RWPE1 (cell line): ENCODE data around the gene LMBRD2.

Experiments
- CTCF ChIA-PET: fragments of 350-600 bp; sonication (Branson Sonifier 250); formaldehyde crosslinking; extraction: SDS; loops from one replicate; lab custom pipeline; 2021; lab: Yijun Ruan, JAX
- POLR2A ChIA-PET: fragments of 400-600 bp; formaldehyde crosslinking; extraction: SDS; loops from one replicate; lab custom pipeline; 2020; ENCODE audit warnings: antibody characterized with exemption; ENCODE audit not compliant: low non-redundant PET; lab: Yijun Ruan, JAX
- DNase-seq: peaks from one replicate; pipeline ENCODE4 v3.0.0; 2012; ENCODE audit warnings: low spot score
- H3K27ac ChIP-seq: fragments of 450-650 bp; 2 replicates; pipeline ENCODE4 v1.5.1; 2017
- TF ChIP-seq, protein P1 (sequence below): fragments of 450-650 bp; conservative IDR thresholded peaks from 2 replicates; pipeline ENCODE4 v1.5.1; 2017; ENCODE audit warnings: low read depth, mild to moderate bottlenecking

LMBRD2 gene

DNA sequence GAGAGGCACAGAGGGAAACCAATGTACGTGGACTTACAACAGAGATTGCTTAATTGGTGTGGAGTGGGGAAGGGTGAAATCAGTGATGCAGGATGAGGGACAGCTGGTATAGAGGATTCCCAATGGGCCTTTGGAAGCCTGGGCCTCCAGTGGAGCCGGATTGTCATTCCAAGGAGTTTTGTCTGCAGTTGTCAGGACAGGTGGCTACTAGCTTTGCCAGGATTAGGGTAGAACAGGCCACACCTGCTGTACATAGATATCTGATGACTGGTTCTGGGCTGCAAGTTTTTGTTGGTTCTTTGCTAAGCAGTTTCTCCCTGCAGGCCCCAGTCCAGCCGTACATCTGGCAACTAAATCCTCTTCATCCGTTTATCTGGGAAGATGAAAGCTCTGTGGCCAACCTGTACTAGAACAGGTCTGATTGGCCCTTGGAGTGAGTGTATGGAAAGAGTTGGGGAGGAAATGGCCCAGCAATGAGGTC is 4.5 kb upstream of the LMBRD2 start:
- TF ChIP-seq, protein P1, sequence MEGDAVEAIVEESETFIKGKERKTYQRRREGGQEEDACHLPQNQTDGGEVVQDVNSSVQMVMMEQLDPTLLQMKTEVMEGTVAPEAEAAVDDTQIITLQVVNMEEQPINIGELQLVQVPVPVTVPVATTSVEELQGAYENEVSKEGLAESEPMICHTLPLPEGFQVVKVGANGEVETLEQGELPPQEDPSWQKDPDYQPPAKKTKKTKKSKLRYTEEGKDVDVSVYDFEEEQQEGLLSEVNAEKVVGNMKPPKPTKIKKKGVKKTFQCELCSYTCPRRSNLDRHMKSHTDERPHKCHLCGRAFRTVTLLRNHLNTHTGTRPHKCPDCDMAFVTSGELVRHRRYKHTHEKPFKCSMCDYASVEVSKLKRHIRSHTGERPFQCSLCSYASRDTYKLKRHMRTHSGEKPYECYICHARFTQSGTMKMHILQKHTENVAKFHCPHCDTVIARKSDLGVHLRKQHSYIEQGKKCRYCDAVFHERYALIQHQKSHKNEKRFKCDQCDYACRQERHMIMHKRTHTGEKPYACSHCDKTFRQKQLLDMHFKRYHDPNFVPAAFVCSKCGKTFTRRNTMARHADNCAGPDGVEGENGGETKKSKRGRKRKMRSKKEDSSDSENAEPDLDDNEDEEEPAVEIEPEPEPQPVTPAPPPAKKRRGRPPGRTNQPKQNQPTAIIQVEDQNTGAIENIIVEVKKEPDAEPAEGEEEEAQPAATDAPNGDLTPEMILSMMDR = no peak
- peak; percentile 88 for DNase-seq
- CTCF ChIA-PET = no interaction called here
- H3K27ac ChIP-seq = peak overlapping the region; percentile 75
- POLR2A ChIA-PET = no interaction called here

DNA sequence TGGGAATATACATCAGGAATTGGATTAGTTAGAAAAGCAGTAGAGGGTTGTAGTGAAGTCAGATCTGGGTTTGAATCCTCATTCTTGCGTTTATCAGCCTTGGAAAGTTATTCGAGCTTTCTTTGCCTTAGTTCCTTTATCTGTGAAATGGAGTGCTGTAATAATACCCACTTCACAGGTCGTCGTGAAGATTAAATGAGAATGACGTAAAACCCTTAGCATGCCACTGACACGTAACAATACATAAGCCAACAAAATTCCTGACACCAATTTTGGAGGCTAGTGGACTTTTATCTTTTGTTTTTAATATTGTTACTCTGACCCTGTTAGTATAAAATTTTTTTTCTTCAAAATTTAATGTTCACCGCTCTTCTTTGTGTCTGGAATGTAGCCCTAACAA is 3.6 kb upstream of the LMBRD2 start:
- no peak for DNase-seq
- no peak overlapping the region for H3K27ac ChIP-seq
- ChIA-PET CTCF (no interaction called here), POLR2A (no interaction called here)
- TF ChIP-seq, protein P1 = no peak

DNA sequence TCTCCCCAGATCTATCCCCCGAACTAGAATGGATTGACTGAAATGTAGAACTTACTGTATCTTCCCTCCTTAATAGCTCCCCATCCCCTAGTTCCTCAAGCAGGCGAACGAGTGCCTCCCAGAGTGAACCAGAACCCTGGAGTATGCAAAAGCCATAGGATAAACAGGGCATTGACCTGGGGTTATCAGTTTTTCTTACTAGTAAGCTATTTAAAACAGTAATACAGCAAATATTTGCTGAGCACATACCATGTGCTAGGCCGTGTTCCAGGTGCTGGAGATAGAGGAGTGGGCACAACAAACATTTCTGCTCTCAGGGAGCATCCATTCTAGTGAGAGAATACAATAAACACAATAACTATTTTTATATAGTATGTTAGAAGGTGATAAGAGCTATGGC is 2.0 kb upstream of the LMBRD2 start:
- TF ChIP-seq, protein P1 = no peak
- ChIA-PET POLR2A (no interaction called here), CTCF (interaction anchor here (0.6 kb wide), 1 partner anchor 150 kb away, joined by 3 read pairs; no protein-coding TSS in a partner anchor)
- no peak for DNase-seq
- no peak overlapping the region for H3K27ac ChIP-seq

DNA sequence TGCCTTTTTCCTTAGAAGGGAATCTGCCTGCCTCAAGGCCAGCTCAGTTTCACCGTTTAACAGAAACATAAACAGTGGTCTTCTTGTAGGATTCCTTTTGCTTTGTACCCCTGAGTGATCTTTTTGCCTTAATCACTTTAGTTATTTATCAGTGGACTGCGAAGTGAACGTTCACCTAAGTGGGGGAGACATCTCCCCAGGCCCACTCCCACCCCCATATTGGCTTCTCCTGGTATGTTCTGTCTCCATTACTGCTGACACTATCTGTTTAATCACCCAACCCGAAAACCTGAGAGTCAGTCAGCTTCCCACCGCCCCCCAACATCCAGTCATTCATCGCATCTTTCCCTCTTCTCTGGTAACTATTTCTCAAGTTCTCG is 1.6 kb upstream of the LMBRD2 start:
- CTCF ChIA-PET = interaction anchor here (0.6 to 0.7 kb wide), 2 partner anchors 150 to 543 kb away, joined by 3 read pairs; no protein-coding TSS in a partner anchor
- no peak overlapping the region for H3K27ac ChIP-seq
- DNase-seq = no peak
- POLR2A ChIA-PET = no interaction called here
- TF ChIP-seq, protein P1 = no peak

DNA sequence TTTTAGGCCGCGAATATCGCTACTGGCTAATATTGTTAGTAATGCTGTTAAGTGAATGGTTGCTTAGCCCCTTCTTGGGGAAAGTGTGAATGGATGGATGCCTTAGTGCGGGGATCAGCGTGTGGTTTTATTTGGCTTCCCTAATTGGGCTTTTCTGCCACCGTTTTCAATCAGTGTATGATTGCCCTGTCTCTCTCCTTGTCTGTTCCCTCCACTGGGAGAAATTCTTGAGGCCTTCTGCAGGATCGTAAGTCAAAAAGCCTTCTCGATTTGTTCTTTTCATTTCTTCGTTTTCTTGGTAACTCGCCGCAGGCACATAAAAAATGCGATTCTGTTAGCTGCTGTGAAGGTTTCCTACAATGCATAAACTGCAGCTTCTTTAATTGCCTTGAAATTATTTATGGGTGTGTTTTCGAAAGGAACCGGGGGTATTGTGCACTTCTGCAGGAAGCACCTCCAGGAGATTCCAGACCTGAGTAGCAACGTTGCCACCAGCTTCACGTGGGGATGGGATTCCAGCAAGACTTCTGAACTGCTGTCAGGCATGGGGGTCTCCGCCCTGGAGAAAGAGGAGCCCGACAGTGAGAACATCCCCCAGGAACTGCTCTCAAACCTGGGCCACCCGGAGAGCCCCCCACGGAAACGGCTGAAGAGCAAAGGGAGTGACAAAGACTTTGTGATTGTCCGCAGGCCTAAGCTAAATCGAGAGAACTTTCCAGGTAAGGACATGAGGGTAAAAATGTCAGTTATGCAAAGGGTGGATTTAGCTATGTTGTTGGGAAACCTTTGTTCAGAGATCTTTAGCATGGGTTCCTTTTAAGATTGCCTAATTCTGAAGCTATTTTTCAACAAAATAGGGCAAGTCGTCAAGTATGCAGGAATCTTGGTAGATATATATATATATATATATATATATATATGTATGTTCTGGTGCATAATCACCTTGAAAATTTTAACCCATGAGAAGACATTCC is 924 bp upstream of the LMBRD2 start:
- peak; percentile 17 for DNase-seq
- CTCF ChIA-PET = interaction anchor here (0.6 to 1.3 kb wide), 4 partner anchors 20 to 543 kb away, joined by 3 to 4 read pairs (median 4); no protein-coding TSS in a partner anchor
- TF ChIP-seq, protein P1 = no peak
- POLR2A ChIA-PET = no interaction called here
- peak overlapping the region; percentile 75 for H3K27ac ChIP-seq

DNA sequence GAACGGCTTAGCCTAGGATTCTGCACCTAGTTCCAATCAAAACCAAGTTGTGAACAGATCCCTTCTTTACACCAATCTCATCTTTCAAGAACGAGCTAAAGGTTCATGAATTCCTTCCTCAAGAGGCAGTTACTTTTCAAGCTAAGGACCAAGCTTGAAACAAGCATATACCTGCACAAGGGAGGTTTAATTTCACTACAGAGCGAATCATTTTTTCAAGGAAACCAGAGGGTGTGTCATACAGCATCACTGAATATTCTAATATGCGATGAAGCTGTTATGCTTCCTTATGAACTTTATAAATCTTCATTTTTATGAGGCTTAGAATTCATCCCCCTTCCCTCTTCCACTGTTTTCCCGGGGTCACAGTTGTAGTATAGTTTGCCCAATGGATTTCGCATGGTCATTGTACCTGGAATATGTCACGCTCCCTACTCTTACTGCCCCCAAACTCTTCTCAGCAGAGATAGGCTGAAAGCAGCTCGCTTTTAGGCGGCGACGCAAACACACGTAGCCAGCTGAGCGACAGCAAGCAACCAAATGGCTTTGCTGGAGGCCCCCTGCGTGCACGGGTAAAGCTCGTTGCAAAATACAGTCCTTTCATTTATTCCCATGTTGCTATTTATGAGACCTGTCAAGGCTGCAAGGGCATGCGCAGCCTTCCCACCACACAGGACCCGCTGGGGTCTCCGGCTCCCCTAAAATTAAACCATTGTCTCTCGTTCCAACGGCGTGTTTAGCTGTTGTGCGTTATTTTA is 832 bp downstream of the LMBRD2 start:
- peak; percentile 28 for DNase-seq
- peak overlapping the region; percentile 75 for H3K27ac ChIP-seq
- TF ChIP-seq, protein P1 = no peak
- CTCF ChIA-PET = interaction anchor here (0.7 kb wide), 2 partner anchors 23 to 460 kb away, joined by 3 read pairs; no protein-coding TSS in a partner anchor
- POLR2A ChIA-PET = interaction anchor here (0.5 kb wide), 1 partner anchor 64 kb away, joined by 3 read pairs; no protein-coding TSS in a partner anchor
